Measurements from ENCODE around the gene BRMS1.
"Not testable (repeated sequence)": the region's sequence is repeated elsewhere in the genome, so short reads cannot be mapped to it uniquely, and the experiment has no call there.

Gene BRMS1

DNA sequence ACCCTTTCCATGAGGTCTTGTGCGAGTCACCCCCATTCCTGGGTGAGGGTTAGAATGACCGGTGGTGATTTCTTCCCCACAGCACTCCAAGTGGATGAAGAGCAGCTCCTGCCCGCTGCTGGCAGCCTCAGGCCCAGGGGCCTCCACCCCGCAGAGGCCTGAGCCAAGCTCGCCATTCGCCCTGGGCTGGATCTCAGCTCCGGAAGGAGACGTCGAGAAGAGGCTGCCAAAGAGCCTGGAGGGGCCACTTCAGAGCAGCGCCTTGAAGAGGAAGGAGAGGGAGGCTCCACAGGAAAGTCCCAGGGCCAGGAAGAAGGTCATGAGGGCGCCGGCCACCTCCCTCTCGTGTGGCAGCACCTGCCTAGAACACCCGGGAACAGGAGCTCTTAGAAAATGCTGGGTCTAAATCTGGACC lies 18.3 kb upstream of the BRMS1 start:
- no peak for DNase-seq

DNA sequence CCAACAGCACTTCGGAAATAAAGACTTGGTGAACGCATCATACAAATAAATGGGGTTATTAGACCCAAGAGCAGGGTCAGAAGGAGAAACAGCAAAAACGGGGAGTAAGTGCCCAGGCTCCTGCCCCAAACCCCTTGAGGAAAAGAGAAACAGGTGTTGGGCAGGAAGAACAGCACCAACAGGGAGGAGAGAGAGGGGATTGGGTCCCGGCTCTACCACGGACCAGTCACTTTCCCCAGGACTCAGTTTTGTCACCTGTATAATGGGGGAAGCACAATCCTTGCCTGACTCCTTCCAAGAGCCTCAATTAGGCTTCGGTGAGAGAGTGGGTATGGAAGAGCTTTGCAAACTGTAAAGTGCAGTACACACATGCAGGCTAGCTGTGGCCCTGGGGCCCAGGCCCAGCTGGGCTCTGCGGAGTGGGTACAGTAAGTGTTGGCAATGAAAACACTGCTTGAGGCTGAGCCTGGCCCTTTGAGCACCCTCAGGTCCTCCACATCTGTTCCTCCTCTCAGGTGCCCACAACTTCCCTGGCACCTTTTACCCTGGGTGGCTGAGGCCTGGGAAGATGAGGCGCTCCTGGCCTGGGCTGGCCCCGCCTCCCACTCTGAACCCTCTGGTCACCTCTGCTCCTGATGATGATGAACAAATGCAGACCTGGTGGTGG lies 17.7 kb upstream of the BRMS1 start:
- DNase-seq, result no peak

DNA sequence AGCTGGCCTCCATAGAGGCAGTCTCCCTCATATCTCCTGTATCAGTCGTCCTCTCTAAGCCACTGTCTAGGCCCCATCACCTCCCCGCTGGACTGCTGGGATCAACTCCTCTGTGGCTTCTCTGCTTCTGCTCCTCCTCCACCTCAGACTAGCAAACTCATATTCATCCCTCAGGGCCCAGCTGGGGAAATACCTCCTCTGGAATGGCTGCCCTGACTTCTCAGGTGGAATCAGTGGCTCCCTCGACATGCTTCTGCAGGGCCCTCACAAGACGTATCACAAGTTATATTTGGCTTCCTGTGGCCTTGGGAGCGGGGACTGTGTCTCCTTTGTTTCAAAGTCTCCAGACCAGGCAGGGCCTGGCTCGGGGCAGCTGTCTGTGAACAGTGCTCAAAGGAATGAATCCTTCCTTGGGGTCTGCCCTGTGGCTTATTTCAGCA lies 16.6 kb upstream of the BRMS1 start:
- no peak for DNase-seq

DNA sequence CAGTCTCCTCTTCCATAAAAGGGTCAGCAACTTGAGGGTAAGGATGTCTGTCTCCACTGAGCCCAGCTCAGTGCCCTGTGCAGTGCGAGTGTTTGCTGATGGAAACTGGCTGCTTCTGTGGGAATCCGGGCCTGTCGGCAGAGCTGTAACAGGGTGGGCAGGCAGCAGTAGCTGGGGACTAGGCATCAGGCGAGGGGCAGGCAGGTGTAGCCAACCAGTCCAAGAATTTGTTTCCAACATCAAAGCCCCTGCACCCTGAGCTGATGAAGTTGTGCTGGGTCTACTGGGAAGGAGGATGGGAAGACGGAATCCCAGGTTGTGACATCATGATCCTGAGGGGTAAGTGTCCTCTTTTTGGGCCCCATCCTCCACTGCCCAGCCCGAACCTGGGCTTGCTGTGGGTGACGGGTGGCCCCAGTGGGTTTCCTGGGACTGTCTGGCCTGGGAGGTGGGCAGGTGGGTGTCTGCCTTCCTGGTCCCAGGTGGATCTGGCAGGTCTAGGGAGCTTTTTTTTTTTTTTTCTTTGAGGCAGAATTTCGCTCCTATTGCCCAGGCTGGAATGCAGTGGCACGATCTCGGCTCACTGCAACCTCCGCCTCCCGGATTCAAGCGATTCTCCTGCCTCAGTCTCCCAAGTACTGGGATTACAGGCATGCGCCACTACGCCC lies 15.6 kb upstream of the BRMS1 start:
- DNase-seq, result no peak

DNA sequence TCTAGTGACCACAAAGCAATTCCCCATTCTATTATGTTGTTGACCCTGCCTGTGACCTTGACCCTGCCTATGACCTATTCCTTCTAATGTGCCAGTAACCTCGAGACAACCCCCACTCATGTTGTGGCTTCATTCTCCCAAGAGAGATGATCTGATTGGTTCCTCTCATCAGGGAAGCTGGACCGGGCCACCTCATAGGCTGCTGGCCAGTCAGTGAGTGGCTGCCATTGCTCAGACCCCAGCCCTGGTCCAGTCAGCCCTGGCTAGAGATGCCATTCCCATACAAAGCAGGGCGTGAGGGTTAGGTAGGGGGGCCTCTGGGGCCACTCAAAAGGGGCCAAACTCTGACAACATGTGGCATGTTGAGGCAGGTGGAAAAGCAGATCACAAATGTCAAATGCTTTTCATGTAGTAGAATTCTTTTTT lies 14.8 kb upstream of the BRMS1 start:
- DNase-seq, result no peak

DNA sequence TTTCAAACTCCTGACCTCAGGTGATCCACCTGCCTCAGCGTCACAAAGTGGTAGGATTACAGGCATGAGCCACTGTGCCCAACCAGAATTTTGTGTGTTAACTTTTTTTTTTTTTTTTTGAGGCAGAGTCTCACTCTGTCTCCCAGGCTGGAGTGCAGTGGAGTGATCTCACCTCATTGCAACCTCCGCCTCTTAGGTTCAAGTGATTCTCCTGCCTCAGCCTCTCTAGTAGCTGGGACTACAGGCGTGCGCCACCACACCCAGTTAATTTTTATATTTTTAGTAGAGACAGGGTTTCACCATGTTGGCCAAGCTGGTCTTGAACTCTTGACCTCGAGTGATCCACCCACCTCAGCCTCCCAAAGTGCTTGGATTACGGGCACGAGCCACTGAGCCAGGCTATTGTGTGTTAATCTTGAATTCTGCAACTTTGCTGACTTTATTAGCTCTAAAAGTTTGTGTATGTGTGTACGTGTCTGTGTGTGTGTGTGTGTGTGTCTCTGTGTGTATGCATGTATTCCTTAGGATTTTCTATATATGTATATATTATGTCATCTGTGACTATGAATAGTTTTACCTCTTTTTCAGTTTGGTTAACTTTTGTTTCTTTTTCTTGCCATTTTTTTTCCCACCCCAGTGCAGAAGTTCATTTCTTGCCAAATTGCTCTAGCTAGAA lies 5.8 kb upstream of the BRMS1 start:
- DNase-seq, result not testable (repeated sequence)

DNA sequence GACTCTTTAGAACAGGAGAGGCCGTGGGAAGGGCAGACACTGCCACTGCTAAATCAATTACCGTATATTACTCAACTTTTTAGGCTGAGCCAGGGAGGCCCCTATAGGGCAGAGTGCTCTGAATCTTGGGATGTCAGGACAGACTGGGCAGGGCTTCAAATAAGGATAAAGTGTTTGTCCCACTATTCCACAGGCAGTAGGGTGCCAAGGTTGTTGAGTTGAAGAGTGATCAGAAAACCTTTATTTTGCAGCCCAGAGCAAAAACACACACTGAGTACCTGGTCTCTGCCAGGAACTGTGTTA lies 4.1 kb upstream of the BRMS1 start:
- DNase-seq, result no peak

DNA sequence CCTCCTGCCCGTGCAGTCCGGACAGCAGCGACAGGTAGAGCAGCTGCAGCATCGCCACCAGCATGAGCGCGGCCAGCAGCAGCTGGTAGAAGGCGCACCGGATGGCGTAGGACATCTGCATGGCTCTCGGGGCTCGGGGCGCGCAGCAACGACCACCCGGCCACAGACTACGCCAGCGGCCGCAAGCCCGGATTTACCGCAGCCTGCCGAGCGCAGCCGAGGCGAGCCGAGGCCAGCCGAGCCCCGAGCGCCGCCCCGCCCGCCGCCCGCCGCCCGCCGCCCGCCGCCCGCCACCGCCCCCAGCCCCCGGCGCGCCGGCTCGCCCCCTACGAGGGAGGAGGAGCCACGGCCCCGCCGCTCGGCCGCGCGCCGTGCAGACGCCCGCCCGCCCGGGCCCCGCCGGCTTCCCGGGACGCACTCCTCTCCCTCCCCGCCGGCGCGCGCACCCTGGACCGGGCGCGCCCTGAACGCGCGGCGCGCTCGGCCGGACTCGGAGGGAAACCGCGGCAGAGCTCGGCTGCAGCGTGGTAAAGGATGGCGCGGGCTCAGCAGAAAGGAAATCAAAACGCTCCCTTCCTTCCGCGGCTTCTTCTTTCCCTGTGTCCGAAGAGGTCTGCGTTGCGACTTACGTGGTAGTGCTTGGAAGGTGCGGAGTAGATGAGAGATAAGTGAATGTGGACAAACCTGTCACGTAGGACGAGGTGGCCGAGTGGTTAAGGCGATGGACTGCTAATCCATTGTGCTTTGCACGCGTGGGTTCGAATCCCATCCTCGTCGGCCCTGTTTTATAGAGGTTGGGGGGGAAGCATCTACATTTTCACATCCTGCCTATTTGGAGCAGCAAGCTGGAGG lies 2.7 kb upstream of the BRMS1 start, which contains the start of gene B4GAT1:
TSS of gene B4GAT1 (minus strand) at position 205 of the 852 bp plus-strand sequence. CDS start at position 121, 84 bp downstream.
- DNase-seq, result peak; percentile 91

DNA sequence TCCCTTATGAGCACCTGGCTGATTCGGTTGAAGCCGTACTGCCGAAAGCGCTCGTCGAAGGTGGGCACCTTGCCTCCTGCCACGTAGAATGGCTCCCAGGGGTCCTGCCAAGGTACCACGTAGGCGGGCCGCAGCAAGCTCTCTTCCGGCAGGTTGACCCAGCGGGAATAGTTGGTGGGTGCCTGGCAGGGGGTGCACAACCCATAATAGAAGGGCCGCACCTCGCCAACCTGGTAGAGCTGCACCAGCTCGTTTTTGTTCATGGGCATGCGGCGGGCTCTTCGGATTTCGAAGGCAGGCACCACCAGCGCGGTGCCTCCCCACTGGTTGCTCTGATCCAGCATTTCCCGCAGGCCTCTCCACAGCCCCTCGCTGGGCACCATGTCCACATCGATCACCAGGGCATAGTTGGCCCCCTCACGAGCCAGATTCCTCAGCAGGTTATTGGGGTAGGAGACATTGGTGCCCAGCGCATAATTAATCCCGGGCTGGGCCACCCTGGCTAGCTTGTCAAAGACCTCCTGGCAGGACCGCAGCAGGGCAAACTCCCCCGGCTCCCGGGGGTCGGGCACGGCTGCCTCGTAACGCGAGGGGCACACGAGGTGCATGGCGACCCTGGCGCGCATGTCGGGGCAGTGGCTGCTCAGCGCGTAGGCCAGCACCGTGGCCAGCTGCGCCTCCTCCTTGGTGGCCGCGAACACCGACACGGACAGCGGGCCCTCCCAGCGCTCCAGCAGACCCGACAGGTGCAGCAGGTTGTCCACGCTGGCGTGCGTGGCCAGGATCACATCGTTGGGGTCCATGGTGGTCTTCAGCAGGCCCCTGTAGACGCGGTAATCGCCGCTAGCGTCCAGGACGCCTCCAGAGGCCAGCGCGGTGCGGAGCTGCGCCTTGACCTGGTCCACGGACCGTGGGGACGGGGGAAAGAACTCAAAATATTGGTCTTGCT lies 1.8 kb upstream of the BRMS1 start:
- no peak for DNase-seq

DNA sequence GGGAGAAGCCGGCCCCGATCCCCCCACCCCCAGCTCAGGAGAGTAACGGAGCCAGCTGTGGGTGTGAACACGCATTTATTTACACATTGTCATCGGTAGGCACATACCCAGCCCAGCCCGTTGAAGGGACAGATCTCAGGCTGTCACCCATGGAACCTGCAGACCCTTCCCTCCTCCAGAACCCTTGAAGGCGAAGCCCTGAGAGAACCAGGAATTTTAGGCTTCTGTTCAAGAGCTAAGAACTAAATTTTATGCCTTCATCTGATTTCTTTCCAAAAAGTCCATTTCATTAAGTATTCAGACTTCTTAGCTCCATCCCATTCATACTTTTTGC lies 379 bp upstream of the BRMS1 start:
- no peak for DNase-seq

DNA sequence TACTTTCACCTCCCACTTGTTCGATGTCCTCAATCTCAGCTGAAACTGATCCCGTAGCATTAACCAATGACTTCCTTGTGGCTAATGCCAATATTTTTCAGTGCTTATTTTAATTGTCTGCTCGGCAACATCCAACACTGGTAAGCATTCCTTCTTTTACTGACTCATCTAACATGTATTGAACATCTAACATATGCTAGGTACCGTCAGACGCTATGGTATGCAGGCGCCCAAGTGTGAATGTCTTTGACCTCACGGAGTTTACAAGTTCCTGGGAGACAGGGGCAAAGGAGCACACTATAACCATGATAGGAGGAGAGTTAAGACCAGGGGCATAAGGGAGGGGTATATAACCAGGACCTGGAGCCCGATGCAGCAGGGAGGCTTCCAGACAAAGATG lies 1.7 kb downstream of the BRMS1 start:
- no peak for DNase-seq

DNA sequence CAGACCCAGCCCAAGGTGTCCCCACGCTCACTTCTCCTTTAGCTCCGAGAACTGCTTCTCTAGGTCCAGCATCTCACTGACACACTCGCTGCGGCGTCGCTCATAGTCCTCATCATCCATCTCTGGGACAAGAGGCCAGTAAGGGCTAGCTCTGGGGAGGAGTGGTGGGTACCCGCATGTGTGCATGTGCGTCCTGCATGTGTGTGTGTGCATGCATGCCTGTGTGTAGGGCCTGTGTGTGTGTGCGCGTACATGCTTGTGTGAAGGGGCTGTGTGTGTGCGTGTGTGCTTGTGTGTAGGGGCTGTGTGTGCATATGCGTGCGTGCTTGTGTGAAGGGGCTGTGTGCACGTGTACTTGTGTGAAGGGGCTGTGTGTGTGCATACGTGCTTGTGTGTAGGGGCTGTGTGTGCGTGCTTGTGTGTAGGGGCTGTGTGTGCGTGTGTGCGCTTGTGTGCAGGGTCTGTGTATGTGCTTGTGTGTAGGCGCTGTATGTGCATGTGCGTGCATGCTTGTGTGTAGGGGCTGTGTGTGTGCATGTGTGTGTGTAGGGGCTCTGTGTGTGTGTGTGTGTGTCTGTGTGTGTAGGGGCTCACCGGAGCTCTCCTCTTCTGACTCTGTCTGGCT lies 3.3 kb downstream of the BRMS1 start:
- no peak for DNase-seq

DNA sequence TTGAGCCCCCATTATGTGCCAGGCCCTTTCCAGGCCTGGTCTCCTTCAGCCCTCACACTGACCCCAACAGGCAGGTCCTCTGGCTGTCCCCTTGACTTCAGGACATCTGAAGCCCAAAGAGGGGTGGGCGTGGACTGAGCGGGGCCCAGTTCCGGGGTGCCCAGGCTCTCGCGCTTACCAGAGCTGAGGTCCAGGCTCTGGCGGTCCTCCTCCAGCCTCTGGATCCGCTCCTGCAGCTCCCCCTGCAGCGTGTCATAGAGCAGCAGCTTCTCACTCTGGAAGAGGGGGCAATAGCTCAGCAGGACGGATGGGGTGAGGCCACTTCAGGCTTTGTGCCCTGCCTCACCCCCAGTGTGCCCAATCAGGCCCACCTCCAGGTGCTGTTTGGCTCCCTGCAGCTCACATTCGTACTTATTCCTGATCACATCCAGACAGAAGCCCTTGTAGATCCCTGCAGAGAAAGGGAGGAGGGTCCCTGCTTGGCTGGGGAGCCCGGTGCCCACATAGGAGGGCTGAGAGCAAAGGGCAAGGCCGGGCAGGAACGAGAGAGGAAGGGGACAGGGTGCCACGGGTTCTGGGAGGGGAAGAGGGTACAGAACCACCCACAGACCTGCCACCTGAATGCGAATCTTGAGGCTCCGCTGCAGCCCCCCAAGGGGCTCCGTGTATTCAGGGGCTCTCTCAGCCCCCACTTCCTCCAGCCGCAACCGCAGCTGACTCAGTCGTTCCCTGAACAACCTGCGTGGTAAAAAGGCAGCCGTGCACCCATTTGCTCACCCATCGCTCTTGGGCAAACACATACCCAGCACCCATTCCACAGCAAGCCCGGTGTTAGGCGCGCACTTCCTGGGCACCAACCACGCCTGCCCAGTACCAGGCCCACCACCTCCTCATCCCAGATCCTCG lies 4.1 kb downstream of the BRMS1 start:
- no peak for DNase-seq

DNA sequence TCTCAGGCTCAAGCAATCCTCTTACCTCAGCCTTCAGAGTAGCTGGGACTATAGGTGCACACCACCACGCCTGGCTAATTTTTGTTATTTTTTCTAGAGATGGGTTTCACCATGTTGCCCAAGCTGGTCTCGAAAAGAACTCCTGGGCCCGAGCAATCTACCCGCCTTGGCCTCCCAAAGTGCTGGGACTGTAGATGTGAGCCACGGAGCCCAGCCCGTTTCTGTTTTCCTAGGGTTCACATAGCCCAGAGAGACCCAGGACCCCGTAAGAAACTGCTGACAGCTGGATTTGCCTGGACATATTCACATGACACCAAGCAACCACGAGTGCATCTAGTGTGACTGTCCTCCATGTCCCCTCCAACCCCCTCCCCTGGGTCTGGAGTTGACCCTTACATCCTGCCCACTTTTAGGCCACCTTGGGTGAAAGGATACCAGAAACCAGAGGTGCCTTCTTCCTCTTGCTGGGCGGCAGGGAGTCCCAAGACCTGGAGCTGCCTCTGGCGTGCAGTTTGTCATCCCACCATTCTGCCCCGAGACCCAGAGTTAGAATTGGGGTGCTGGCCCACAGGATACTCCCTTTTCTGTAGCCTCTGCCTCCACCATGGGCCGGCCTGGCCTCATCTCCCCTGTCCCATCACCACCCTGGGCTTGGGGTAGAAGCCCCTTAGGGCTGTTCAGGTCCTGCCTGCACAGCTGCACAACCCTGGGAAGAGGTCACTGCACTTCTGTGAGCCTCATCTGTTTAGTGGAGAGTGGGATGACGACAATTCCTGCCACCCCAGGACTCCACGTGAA lies 5.0 kb downstream of the BRMS1 start:
- no peak for DNase-seq

DNA sequence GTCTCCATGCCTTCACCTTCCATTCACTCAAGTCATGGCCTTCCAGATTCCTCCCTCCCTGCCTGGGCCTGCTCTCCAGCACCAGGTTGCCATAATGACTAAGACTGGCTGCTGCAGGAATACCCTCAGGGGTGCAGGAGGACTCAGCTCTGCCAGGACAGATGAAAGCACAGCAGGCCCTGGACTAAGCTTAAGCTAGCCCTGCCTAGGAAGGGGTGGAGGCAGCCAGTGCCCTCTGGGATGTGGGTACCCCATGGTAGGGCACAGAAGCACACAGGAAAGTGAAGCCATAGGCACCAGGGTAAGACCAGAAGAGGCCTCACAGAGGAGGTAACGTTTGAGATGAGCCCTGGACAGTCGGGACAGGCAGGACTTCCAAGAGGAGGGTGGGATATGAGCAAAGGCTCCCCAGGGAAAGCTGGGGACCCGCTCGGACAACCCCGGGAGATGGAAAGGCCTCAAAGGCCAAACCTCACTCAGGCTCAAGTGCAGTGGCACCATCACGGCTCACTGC lies 5.7 kb downstream of the BRMS1 start:
- DNase-seq, result no peak

DNA sequence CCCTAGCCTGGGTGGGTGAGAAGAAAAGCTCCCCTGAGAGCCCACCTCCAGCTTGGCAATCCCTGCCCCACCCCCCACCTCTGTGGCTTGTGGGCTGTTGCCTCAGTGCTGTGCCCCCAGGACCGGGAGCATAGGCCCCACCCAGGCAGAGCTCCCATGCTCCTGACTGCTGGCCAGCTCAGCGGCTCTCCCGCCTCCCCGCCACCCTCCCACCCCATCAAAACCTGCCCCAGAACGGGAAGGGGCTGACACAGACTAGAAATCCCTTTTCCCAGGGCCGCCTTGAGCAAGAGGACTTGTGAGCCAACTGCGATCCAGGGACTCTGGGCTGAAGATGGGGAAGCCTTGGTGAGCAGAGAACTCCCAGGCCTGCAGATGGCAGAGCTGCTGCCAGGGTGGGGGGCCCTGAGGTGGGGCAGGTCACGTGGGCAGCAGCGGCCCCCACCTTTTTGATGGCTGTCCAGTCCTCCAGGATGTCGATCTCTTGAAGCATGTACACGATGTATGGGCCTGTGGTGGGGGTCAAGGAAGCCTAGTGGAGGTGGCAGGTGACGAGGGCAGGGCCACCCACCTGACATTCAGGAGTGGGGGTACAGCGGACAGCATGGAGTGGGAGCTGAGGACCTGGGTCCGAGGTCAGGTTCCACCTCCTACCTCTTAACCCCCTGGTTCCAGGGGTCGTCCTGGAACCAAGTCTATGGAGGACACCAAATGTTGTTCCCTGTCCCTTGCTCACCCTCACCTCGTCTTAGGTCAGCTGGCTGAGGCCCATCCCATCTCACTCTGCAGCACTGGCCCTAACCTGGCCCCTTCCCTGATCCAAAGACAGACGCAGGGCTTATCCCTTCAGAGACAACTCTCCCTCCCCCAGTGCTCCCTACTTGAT lies 6.4 kb downstream of the BRMS1 start:
- no peak for DNase-seq

DNA sequence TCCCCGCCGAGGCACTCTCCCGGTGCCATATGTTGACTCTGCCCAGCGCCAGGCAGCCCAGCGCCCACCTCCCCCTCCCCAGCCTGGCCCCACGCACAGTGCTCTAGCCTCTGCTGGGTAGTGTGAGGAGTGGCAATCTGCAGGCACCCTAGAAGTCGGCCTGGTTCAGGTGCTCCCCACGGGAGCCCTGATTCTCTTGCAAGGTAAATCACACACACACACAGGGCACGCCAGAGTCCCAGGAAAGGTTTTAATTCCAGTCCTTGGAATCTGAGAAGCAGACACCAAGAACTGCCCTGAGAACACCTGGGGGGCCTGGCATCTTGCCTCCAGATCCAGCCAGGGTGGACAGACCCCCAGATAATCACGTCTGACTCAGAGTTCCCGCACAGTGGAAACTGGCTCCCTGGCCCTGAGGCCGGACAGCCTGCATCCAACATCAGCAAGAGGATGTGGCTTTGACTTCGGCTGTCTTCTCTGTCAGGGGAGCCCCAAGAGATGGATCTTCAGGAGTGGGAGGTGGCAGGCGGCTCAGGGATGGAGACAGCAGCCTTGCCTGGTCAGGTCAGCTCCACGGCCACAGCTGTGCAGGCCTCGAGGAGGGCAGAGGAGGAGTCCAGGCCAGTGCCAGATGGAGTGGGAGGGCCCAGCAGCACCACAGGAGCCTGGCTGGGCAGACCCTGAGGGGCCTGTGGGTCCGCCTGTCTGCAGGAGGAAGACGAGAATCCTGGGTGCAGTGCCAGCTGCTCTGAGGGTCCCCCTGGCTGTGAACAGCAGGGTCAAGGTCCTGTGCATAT lies 7.6 kb downstream of the BRMS1 start:
- no peak for DNase-seq

All from fibroblast of skin of back (primary cell).